GM12872 (cell line): Measurements from ENCODE around the gene CCR5AS.

Experiments
- TF ChIP-seq, protein P1 (sequence below): IDR thresholded peaks from 3 replicates; pipeline ENCODE4 v1.5.1; 2011; ENCODE audit warnings: low read depth, mild to moderate bottlenecking, low read length, moderate library complexity; ENCODE audit not compliant: insufficient read depth

Gene CCR5AS

DNA sequence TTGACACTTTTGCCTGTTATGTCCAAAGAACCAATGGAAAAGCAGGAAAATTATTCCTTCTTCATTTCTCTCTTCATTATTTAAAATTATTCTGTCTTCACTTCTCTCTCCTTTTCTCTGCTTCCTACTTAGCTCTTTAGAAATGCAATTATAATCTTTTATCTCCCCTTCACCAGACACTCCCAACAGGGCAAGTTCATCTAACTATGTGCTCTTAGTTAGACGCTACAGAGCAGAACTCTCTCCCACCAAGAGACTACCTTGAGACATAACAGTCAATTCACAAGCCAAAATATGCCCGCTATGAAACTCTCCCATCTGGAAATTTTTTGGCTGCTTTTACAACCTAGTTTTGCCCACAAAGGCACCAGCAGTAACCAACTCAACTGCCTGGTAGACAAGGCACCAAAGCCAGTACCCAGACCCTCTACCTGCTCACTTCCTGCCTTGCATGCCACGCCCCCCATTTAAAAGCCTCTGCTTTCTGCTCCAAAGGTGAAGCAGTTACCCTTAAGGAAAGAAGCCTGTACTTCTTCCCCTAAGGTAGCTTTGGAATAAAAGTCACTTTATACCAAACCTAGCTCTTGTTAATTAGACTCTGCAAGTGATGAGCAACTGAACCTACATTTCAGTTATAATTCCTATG lies 28.3 kb upstream of the CCR5AS start:
- TF ChIP-seq, protein P1, sequence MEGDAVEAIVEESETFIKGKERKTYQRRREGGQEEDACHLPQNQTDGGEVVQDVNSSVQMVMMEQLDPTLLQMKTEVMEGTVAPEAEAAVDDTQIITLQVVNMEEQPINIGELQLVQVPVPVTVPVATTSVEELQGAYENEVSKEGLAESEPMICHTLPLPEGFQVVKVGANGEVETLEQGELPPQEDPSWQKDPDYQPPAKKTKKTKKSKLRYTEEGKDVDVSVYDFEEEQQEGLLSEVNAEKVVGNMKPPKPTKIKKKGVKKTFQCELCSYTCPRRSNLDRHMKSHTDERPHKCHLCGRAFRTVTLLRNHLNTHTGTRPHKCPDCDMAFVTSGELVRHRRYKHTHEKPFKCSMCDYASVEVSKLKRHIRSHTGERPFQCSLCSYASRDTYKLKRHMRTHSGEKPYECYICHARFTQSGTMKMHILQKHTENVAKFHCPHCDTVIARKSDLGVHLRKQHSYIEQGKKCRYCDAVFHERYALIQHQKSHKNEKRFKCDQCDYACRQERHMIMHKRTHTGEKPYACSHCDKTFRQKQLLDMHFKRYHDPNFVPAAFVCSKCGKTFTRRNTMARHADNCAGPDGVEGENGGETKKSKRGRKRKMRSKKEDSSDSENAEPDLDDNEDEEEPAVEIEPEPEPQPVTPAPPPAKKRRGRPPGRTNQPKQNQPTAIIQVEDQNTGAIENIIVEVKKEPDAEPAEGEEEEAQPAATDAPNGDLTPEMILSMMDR, result no peak

- TF ChIP-seq, protein P1, result no peak
Measured at GRCh38 chr3:46433841-46434240, 27.0 kb upstream of the CCR5AS start.

DNA sequence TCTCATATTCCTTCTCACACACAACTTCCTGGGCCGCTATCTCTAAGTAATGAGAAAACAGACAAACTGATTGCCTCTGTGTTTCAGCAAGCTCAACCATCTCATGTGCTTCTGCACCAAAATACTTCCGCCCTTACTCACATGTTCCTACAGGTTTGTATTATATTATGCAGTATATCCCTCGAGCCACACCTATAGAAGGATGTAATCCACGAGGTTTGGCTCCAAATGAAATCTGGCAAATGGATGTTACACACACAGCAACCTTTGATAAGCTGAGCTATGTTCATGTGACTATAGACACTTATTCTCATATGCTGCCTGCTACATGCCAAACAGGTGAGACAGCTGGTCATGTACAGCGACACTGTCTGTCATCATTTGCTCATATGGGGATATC lies 22.8 kb upstream of the CCR5AS start:
- TF ChIP-seq, protein P1, result no peak

DNA sequence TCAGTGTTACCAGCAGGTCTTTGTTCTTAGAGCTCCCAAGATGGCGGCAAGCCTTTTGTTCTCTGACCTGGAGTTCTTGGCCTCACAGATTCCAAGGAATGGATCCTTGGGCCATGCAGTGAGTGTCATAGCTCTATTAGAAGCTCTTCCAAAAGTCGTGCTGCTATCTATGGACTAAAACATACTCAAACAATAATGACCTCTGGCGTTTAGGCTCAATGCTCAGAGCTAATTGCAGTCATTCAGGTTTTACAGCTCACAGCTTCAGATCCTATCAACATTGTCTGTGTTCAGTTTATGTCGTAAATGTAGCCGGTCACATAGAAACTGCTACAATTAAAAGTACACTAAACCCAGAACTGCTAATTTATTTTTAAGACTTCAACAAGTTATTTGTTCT lies 22.4 kb upstream of the CCR5AS start:
- TF ChIP-seq, protein P1, result no peak

GRCh38 chr3:46427916-46428833 lies 21.3 kb upstream of the CCR5AS start:
- TF ChIP-seq, protein P1, result no peak

DNA sequence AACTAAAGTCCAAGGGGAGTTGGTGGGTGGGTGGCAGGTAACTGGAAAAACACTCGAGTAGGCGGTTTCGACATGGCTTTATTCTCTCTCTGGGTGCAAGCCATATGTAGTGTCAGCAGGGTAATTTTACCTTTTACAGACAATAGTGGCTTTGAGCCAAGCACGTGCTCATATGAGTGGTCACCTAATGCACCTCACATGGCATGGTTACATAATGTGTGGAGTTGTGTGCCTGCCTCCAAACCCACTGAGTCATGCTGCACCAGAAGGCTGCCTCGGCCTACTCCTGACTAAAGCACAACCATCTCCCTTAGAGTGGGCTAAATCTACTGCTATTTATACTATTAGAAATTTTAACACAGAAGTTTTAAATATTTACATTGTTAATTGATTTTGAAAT lies 16.7 kb upstream of the CCR5AS start:
- TF ChIP-seq, protein P1, result no peak

- TF ChIP-seq, protein P1, result no peak
Measured at GRCh38 chr3:46422617-46423016, 15.8 kb upstream of the CCR5AS start.
